Hepatocyte (in vitro differentiated cells): ENCODE data around the gene LCE2C. TPM values are rescaled to one million over a fixed set of nuclear protein-coding genes. Genes with fewer than 3 reads are reported as not detected.

Experiments
- DNase-seq: peaks from one replicate; pipeline ENCODE4 v3.0.0-alpha.2; 2016; ENCODE audit warnings: low spot score
- H2AFZ ChIP-seq: fragments of 200-600 bp; sonication (generic); 2 replicates; pipeline ENCODE4 v1.6.0; 2016; ENCODE audit warnings: antibody characterized with exemption, mild to moderate bottlenecking
- H3K27ac ChIP-seq: fragments of 200-600 bp; sonication (generic); 2 replicates; pipeline ENCODE4 v1.5.1; 2016; ENCODE audit warnings: mild to moderate bottlenecking
- H3K27me3 ChIP-seq: fragments of 200-600 bp; sonication (generic); 2 replicates; pipeline ENCODE4 v1.6.1; 2016
- H3K36me3 ChIP-seq: fragments of 200-600 bp; sonication (generic); replicated peaks from 2 replicates; pipeline ENCODE4 v1.5.1; 2016; ENCODE audit warnings: low read depth; ENCODE audit not compliant: insufficient read depth
- H3K4me1 ChIP-seq: fragments of 200-600 bp; sonication (generic); 2 replicates; pipeline ENCODE4 v1.5.1; 2016; ENCODE audit warnings: mild to moderate bottlenecking, moderate library complexity; ENCODE audit not compliant: insufficient read depth
- H3K4me2 ChIP-seq: fragments of 200-600 bp; sonication (generic); 2 replicates; pipeline ENCODE4 v1.6.0; 2016
- H3K4me3 ChIP-seq: fragments of 200-600 bp; sonication (generic); 2 replicates; pipeline ENCODE4 v1.5.1; 2016; ENCODE audit warnings: mild to moderate bottlenecking
- H3K79me2 ChIP-seq: fragments of 200-600 bp; sonication (generic); 2 replicates; pipeline ENCODE4 v1.6.0; 2017; ENCODE audit warnings: mild to moderate bottlenecking
- H3K9me2 ChIP-seq: fragments of 200-600 bp; sonication (generic); replicated peaks from 2 replicates; pipeline ENCODE4 v1.6.0; 2017; ENCODE audit warnings: mild to moderate bottlenecking; ENCODE audit not compliant: insufficient read depth
- H3K9me3 ChIP-seq: fragments of 200-600 bp; sonication (generic); 2 replicates; pipeline ENCODE4 v1.5.1; 2016; ENCODE audit warnings: low read depth, mild to moderate bottlenecking
- H4K20me1 ChIP-seq: fragments of 200-600 bp; sonication (generic); 2 replicates; pipeline ENCODE4 v1.6.0; 2016; ENCODE audit warnings: mild to moderate bottlenecking; ENCODE audit not compliant: insufficient read depth, poor library complexity, severe bottlenecking
- EZH2 ChIP-seq: fragments of 200-600 bp; sonication (generic); IDR thresholded peaks from 2 replicates; pipeline ENCODE4 v1.6.1; 2016; ENCODE audit warnings: antibody characterized with exemption, mild to moderate bottlenecking, borderline replicate concordance
- EZH2phosphoT487 ChIP-seq: fragments of 200-600 bp; sonication (generic); IDR thresholded peaks from one replicate; pipeline ENCODE4 v1.6.1; 2018; ENCODE audit warnings: antibody characterized with exemption, mild to moderate bottlenecking, low read depth, moderate library complexity; ENCODE audit not compliant: unreplicated experiment, severe bottlenecking
- WGBS: methylation state at CpG from one replicate; pipeline ENCODE4 v1.1.6; 2016; ENCODE audit warnings: low lambda C conversion rate; ENCODE audit errors: missing lambda C conversion rate; 5-methylcytosine and 5-hydroxymethylcytosine counted together
- polyA plus RNA-seq: library from polyadenylated mRNA; unstranded; fragments of >200 nt; fragmentation: Nextera tagmentation; extraction: Ambion mirVana; gene quantifications from 2 replicates; pipeline ENCODE4 v1.2.1, GENCODE V29; 2016
- total RNA-seq: library from RNA; depleted of rRNA; stranded (reverse); fragments of >200 nt; gene quantifications from 2 replicates; pipeline ENCODE4 v1.2.3, GENCODE V29; 2014
- TF ChIP-seq, protein P1 (sequence below): fragments of 200-600 bp; sonication (generic); IDR thresholded peaks from 2 replicates; pipeline ENCODE4 v1.5.1; 2016; ENCODE audit warnings: antibody characterized with exemption, mild to moderate bottlenecking; ENCODE audit not compliant: poor library complexity

The LCE2C gene
- total and polyA plus RNA-seq, 2 experiments from 2014 or later = not detected

GRCh38 chr1:152667648-152668047 is 7.4 kb upstream of the LCE2C start:
- Histone ChIP-seq H3K4me3 (no peak overlapping the region), H3K9me3 (no peaks in the 10 kb centered on the region), H4K20me1 (no peaks in the 10 kb centered on the region), H3K79me2 (no peaks in the 10 kb centered on the region), H2AFZ (no peak overlapping the region), H3K9me2 (no peaks in the 10 kb centered on the region), H3K4me1 (no peaks in the 10 kb centered on the region), H3K27me3 (no peaks in the 10 kb centered on the region), H3K4me2 (no peak overlapping the region), H3K36me3 (no peaks in the 10 kb centered on the region), H3K27ac (no peak overlapping the region)
- TF ChIP-seq EZH2phosphoT487 (no peak), EZH2 (no peak)
- TF ChIP-seq, protein P1, sequence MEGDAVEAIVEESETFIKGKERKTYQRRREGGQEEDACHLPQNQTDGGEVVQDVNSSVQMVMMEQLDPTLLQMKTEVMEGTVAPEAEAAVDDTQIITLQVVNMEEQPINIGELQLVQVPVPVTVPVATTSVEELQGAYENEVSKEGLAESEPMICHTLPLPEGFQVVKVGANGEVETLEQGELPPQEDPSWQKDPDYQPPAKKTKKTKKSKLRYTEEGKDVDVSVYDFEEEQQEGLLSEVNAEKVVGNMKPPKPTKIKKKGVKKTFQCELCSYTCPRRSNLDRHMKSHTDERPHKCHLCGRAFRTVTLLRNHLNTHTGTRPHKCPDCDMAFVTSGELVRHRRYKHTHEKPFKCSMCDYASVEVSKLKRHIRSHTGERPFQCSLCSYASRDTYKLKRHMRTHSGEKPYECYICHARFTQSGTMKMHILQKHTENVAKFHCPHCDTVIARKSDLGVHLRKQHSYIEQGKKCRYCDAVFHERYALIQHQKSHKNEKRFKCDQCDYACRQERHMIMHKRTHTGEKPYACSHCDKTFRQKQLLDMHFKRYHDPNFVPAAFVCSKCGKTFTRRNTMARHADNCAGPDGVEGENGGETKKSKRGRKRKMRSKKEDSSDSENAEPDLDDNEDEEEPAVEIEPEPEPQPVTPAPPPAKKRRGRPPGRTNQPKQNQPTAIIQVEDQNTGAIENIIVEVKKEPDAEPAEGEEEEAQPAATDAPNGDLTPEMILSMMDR = no peak
- WGBS = 84% methylated on average over 5 of the region's 5 CpGs
- DNase-seq = no peak

GRCh38 chr1:152673016-152673415 is 2.1 kb upstream of the LCE2C start:
- no peak overlapping the region for H2AFZ ChIP-seq
- no peaks in the 10 kb centered on the region for H3K9me2 ChIP-seq
- DNase-seq = no peak
- no peaks in the 10 kb centered on the region for H3K4me1 ChIP-seq
- H3K4me2 ChIP-seq = no peak overlapping the region
- TF ChIP-seq, protein P1 = no peak
- TF ChIP-seq EZH2 = no peak
- TF ChIP-seq EZH2phosphoT487 = no peak
- H3K36me3 ChIP-seq = no peaks in the 10 kb centered on the region
- no peaks in the 10 kb centered on the region for H3K9me3 ChIP-seq
- no peaks in the 10 kb centered on the region for H3K79me2 ChIP-seq
- H3K27ac ChIP-seq = no peak overlapping the region
- H4K20me1 ChIP-seq = no peaks in the 10 kb centered on the region
- WGBS = 19% methylated on average over 2 of the region's 2 CpGs
- no peak overlapping the region for H3K4me3 ChIP-seq
- no peaks in the 10 kb centered on the region for H3K27me3 ChIP-seq

DNA sequence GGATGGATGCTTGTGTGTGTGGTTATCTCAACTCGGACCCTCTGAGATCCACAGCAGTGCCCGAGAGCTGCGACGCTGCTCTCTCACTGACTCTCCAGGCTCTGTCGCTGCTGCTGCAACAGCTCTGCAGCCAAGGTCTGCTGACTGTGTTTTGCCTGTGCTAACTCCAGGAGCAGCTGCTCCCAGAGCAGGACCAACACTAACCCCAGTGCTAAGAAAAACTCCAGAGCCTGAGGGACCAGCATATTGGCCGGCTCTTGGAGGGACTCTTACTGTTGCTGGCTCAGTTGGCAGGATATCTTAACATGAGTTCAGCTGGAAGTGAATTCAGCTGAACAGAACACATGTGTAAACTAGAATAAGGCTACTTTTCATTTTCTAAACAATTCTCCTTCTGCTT is 4.4 kb downstream of the LCE2C start:
- Histone ChIP-seq H3K27ac (no peak overlapping the region), H4K20me1 (no peaks in the 10 kb centered on the region), H2AFZ (no peak overlapping the region), H3K4me1 (no peaks in the 10 kb centered on the region), H3K4me2 (no peak overlapping the region), H3K9me3 (peaks cover 3% of the 10 kb centered on the region), H3K9me2 (no peaks in the 10 kb centered on the region), H3K4me3 (no peak overlapping the region), H3K36me3 (no peaks in the 10 kb centered on the region), H3K79me2 (no peaks in the 10 kb centered on the region), H3K27me3 (no peaks in the 10 kb centered on the region)
- DNase-seq = no peak
- WGBS = 81% methylated on average over 6 of the region's 6 CpGs
- TF ChIP-seq, protein P1 = no peak
- TF ChIP-seq EZH2 = no peak
- TF ChIP-seq EZH2phosphoT487 = no peak

DNA sequence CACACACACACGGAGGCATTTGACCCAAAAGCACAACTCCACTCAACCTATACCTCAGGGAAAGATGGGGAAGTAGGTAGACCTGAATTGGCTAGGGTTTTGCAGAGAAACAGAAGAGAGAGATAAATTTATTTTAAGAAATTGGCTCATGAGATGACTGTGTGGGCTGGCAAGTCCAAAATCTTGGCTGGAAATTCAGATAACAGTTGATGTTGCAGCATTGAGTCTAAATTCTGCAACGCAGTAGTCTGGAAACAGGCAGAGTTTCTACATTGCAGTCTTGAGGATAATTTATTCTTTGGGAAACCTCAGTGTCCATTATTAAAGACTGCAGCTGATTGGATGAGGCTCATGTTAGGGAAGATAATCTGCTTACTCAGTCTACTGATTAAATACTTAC is 6.5 kb downstream of the LCE2C start:
- Histone ChIP-seq H3K27me3 (no peaks in the 10 kb centered on the region), H3K79me2 (no peaks in the 10 kb centered on the region), H3K4me1 (no peaks in the 10 kb centered on the region), H3K36me3 (no peaks in the 10 kb centered on the region), H3K4me3 (no peak overlapping the region), H4K20me1 (no peaks in the 10 kb centered on the region), H3K27ac (no peak overlapping the region), H3K4me2 (no peak overlapping the region), H3K9me2 (no peaks in the 10 kb centered on the region), H3K9me3 (peaks cover 3% of the 10 kb centered on the region), H2AFZ (no peak overlapping the region)
- DNase-seq = no peak
- TF ChIP-seq, protein P1 = no peak
- TF ChIP-seq EZH2 = no peak
- TF ChIP-seq EZH2phosphoT487 = no peak
- WGBS = 31% methylated on average over 2 of the region's 2 CpGs
